ENCODE data around the gene SMYD4. TPM values are rescaled to one million over a fixed set of nuclear protein-coding genes. Genes with fewer than 3 reads are reported as not detected.
"Not testable (repeated sequence)": the region's sequence is repeated elsewhere in the genome, so short reads cannot be mapped to it uniquely, and the experiment has no call there.

SMYD4 gene
- total RNA-seq, 1 donor from 2014 or later: 4.6 TPM

GRCh38 chr17:1776328-1776727, 53.4 kb downstream of the SMYD4 start:
- no peak for TF ChIP-seq CTCF (conservative IDR thresholded peaks at IDR 0.05; ENCODE audit: low read depth, low read length)
- DNase-seq (ENCODE audit: low read depth): no peak
- H3K4me3 ChIP-seq (ENCODE audit: low read depth, low read length): no peak overlapping the region

GRCh38 chr17:1774390-1775176, 55.1 kb downstream of the SMYD4 start:
- DNase-seq (ENCODE audit: low read depth): no peak
- H3K4me3 ChIP-seq (ENCODE audit: low read depth, low read length): no peak overlapping the region
- no peak for TF ChIP-seq CTCF (conservative IDR thresholded peaks at IDR 0.05; ENCODE audit: low read depth, low read length)

- no peak for TF ChIP-seq CTCF (conservative IDR thresholded peaks at IDR 0.05; ENCODE audit: low read depth, low read length)
- no peak for DNase-seq (ENCODE audit: low read depth)
- no peak overlapping the region for H3K4me3 ChIP-seq (ENCODE audit: low read depth, low read length)
Observed at GRCh38 chr17:1773696-1774181, 56.0 kb downstream of the SMYD4 start.

- not testable (repeated sequence) for DNase-seq (ENCODE audit: low read depth); H3K4me3 ChIP-seq (ENCODE audit: low read depth, low read length)
Observed at GRCh38 chr17:1773000-1773695, 56.6 kb downstream of the SMYD4 start.

GRCh38 chr17:1769822-1770477, 59.8 kb downstream of the SMYD4 start:
- no peak overlapping the region for H3K4me3 ChIP-seq (ENCODE audit: low read depth, low read length)
- DNase-seq (ENCODE audit: low read depth): no peak
- TF ChIP-seq CTCF (conservative IDR thresholded peaks at IDR 0.05; ENCODE audit: low read depth, low read length): no peak

- TF ChIP-seq CTCF (conservative IDR thresholded peaks at IDR 0.05; ENCODE audit: low read depth, low read length): no peak
- no peak overlapping the region for H3K4me3 ChIP-seq (ENCODE audit: low read depth, low read length)
- no peak for DNase-seq (ENCODE audit: low read depth)
Observed at GRCh38 chr17:1767358-1767757, 62.3 kb downstream of the SMYD4 start.
